T-helper 17 cell (primary cell): ENCODE measurements around the gene ZNHIT2. TPM values are rescaled to one million over a fixed set of nuclear protein-coding genes. Genes with fewer than 3 reads are reported as not detected.
A peak's percentile ranks its signal among the peaks of the same experiment; 100 is the strongest.

Experiments used
- ATAC-seq: fragments of 150-1000 bp; cut with Tn5 transposase; 2 replicates; pipeline ENCODE4 v1.10.0; 2021; ENCODE audit warnings: mild to moderate bottlenecking, moderate library complexity
- DNase-seq, 3 donors: peaks; one replicate each; pipeline versions ENCODE4 v3.0.0 to v3.0.0-alpha.2; 2020 to 2021
- H3K9me3 ChIP-seq: one replicate; pipeline ENCODE4 v1.7.0; 2013; ENCODE audit warnings: low read length, mild to moderate bottlenecking; ENCODE audit not compliant: control insufficient read depth, poor library complexity, severe bottlenecking
- H3K27ac Mint-ChIP-seq: one replicate; pipeline ENCODE4 v1.8.0; 2022; ENCODE audit warnings: mild to moderate bottlenecking, moderate library complexity, mixed read lengths
- H3K27me3 Mint-ChIP-seq: one replicate; pipeline ENCODE4 v1.8.0; 2022; ENCODE audit warnings: mixed read lengths
- H3K36me3 Mint-ChIP-seq: one replicate; pipeline ENCODE4 v1.8.0; 2022; ENCODE audit warnings: low read depth, mixed read lengths
- H3K4me1 Mint-ChIP-seq: one replicate; pipeline ENCODE4 v1.8.0; 2022; ENCODE audit warnings: mild to moderate bottlenecking, mixed read lengths
- H3K4me3 Mint-ChIP-seq: one replicate; pipeline ENCODE4 v1.8.0; 2022; ENCODE audit warnings: mild to moderate bottlenecking, moderate library complexity, mixed read lengths
- total RNA-seq, 4 donors: library from RNA in 2 of 4; stranded (reverse) in 2 of 4; gene quantifications; one replicate each; pipeline ENCODE4 v1.2.3 and lab custom pipeline; 2022 to 2026

Gene ZNHIT2
- total RNA-seq, 2 donors from 2014 or later = 7.5 to 8.7 TPM

GRCh38 chr11:65131417-65131776 is 13.9 kb upstream of the ZNHIT2 start:
- no peak for ATAC-seq
- Mint-ChIP-seq H3K4me1 (peaks cover 28% of the 10 kb centered on the region), H3K4me3 (no peak overlapping the region), H3K27me3 (no peaks in the 10 kb centered on the region), H3K36me3 (peaks cover 5% of the 10 kb centered on the region), H3K27ac (no peak overlapping the region)
- DNase-seq = no peak
- H3K9me3 ChIP-seq = no peaks in the 10 kb centered on the region

- H3K4me1 Mint-ChIP-seq = peaks cover 22% of the 10 kb centered on the region
- H3K4me3 Mint-ChIP-seq = no peak overlapping the region
- H3K27ac Mint-ChIP-seq = no peak overlapping the region
- H3K9me3 ChIP-seq = no peaks in the 10 kb centered on the region
- H3K36me3 Mint-ChIP-seq = peaks cover 5% of the 10 kb centered on the region
- H3K27me3 Mint-ChIP-seq = no peaks in the 10 kb centered on the region
- ATAC-seq = no peak
- no peak for DNase-seq
Observed at GRCh38 chr11:65130631-65131416, 13.3 kb upstream of the ZNHIT2 start.

GRCh38 chr11:65129649-65130441 is 12.3 kb upstream of the ZNHIT2 start:
- no peaks in the 10 kb centered on the region for H3K9me3 ChIP-seq
- peaks cover 5% of the 10 kb centered on the region for H3K36me3 Mint-ChIP-seq
- no peaks in the 10 kb centered on the region for H3K27me3 Mint-ChIP-seq
- no peak overlapping the region for H3K4me3 Mint-ChIP-seq
- no peak for DNase-seq
- no peak for ATAC-seq
- H3K4me1 Mint-ChIP-seq = peaks cover 19% of the 10 kb centered on the region
- H3K27ac Mint-ChIP-seq = no peak overlapping the region

GRCh38 chr11:65128182-65129145 is 11.0 kb upstream of the ZNHIT2 start:
- peak overlapping the region; percentile 43 for H3K27ac Mint-ChIP-seq
- no peak for DNase-seq
- H3K4me3 Mint-ChIP-seq = no peak overlapping the region
- no peaks in the 10 kb centered on the region for H3K9me3 ChIP-seq
- H3K4me1 Mint-ChIP-seq = peaks cover 16% of the 10 kb centered on the region
- ATAC-seq = no peak
- H3K36me3 Mint-ChIP-seq = peaks cover 7% of the 10 kb centered on the region
- no peaks in the 10 kb centered on the region for H3K27me3 Mint-ChIP-seq

GRCh38 chr11:65127473-65128181 is 10.1 kb upstream of the ZNHIT2 start:
- peaks cover 7% of the 10 kb centered on the region for H3K36me3 Mint-ChIP-seq

GRCh38 chr11:65126624-65127274 is 9.2 kb upstream of the ZNHIT2 start:
- Mint-ChIP-seq H3K36me3 (peaks cover 12% of the 10 kb centered on the region), H3K4me1 (peaks cover 14% of the 10 kb centered on the region), H3K27ac (no peak overlapping the region), H3K4me3 (no peak overlapping the region), H3K27me3 (no peaks in the 10 kb centered on the region)
- no peaks in the 10 kb centered on the region for H3K9me3 ChIP-seq
- DNase-seq (no peak), ATAC-seq (no peak)

More at GRCh38 chr11:65127473-65128181, 10.1 kb upstream of the ZNHIT2 start:
- H3K4me1 Mint-ChIP-seq = peaks cover 9% of the 10 kb centered on the region
- peak overlapping the region; percentile 43 for H3K27ac Mint-ChIP-seq
- no peaks in the 10 kb centered on the region for H3K27me3 Mint-ChIP-seq
- no peak overlapping the region for H3K4me3 Mint-ChIP-seq
- no peaks in the 10 kb centered on the region for H3K9me3 ChIP-seq
- ATAC-seq (no peak), DNase-seq (no peak)

GRCh38 chr11:65125197-65126056 is 7.9 kb upstream of the ZNHIT2 start:
- Mint-ChIP-seq H3K4me1 (peaks cover 17% of the 10 kb centered on the region), H3K36me3 (peaks cover 12% of the 10 kb centered on the region), H3K27ac (no peak overlapping the region), H3K27me3 (no peaks in the 10 kb centered on the region), H3K4me3 (no peak overlapping the region)
- DNase-seq (no peak), ATAC-seq (no peak)
- no peaks in the 10 kb centered on the region for H3K9me3 ChIP-seq

GRCh38 chr11:65124480-65125196 is 7.1 kb upstream of the ZNHIT2 start:
- ATAC-seq (no peak), DNase-seq (no peak)
- Mint-ChIP-seq H3K36me3 (peaks cover 12% of the 10 kb centered on the region), H3K27ac (peak overlapping the region; percentile 39), H3K4me1 (peaks cover 17% of the 10 kb centered on the region), H3K4me3 (peak overlapping the region; percentile 59), H3K27me3 (no peaks in the 10 kb centered on the region)
- no peaks in the 10 kb centered on the region for H3K9me3 ChIP-seq

- H3K9me3 ChIP-seq = no peaks in the 10 kb centered on the region
- peak within 1 kb of the TSS; percentile 99 for H3K4me3 Mint-ChIP-seq
- H3K27me3 Mint-ChIP-seq = no peaks in the 10 kb centered on the region
- H3K27ac Mint-ChIP-seq = peak within 1 kb of the TSS; percentile 99
- DNase-seq (peak; percentile 96 to 97 (median 97)), ATAC-seq (peak; percentile 81)
- H3K4me1 Mint-ChIP-seq = peaks cover 27% of the 10 kb centered on the region
- H3K36me3 Mint-ChIP-seq = peaks cover 12% of the 10 kb centered on the region
Observed at GRCh38 chr11:65121865-65122696, 4.6 kb upstream of the ZNHIT2 start, which contains the start of the genes FAU and MRPL49. FAU (minus strand) TSS chr11:65122134; CDS start chr11:65121813, 321 bp downstream. MRPL49 (plus strand) TSS chr11:65122321; CDS start chr11:65122347, 26 bp downstream.

- H3K9me3 ChIP-seq = no peaks in the 10 kb centered on the region
- H3K36me3 Mint-ChIP-seq = peaks cover 12% of the 10 kb centered on the region
- H3K4me3 Mint-ChIP-seq = peak overlapping the region; percentile 99
- peak overlapping the region; percentile 99 for H3K27ac Mint-ChIP-seq
- H3K4me1 Mint-ChIP-seq = peaks cover 31% of the 10 kb centered on the region
- no peaks in the 10 kb centered on the region for H3K27me3 Mint-ChIP-seq
- no peak for DNase-seq
- no peak for ATAC-seq
Observed at GRCh38 chr11:65121447-65121864, 4.0 kb upstream of the ZNHIT2 start.
